GM19193 (cell line): Measurements from ENCODE around the gene DNAJC2.

Source experiments
- POLR2A ChIP-seq: IDR thresholded peaks from 4 replicates; pipeline ENCODE4 v1.6.1; 2011; ENCODE audit not compliant: insufficient read depth, insufficient read length; ENCODE audit errors: extremely low read depth

Gene DNAJC2

DNA sequence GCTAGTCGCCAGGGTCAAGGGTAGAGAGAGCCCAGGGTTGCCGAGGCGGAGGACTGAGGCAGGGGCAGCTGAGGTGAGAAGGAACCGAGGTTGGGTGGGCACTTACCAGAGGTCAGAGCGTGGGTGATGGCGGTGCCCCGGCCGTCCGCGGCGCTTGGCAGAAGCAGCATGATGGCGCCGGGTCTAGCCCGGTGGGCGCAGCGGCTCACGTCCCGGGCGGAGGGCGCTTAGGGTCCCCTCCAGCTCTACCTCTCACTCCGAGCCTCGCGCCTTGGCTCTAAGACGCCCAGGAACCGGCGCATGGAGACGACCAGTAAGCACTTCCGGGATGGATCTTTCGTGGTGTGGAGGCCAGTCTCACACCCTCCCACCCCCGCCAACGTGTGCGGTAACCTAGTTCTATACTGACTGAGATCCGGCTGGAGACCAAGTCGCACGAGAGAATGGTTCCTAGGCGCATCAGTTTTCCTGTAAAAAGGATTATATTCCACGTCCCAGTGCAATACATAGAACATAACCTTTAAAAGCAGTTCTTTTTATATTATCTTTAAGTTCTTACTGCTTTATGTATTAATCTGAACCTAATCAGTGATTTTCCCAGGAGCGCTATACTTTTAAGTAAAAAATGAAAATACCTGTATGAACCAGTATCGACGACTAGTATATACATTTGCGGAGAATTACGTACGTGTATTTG is at the start of gene DNAJC2:
Gene DNAJC2, minus strand, starts transcription at position 315 of the 697 bp plus-strand sequence. Its CDS starts 145 bp downstream, at position 170.
- peak; percentile 83 for TF ChIP-seq POLR2A

DNA sequence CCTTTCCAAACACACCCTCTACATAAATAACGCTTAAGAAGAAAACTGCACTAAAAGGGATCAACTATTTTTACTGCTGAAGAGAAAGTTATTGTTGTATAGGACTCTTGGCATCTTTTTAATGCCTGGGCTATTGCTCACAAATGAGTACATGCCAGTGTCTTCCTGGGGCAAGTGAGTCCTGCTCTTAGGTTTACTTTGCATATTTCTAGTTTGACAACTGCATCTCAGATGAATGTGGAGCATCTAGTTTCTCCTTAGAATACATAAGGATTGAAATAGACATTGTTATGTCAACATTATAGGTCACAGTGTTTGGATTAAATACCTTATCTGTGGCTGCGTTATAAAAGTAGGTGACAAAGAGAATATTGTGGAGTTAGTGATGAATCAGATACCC is 47.4 kb upstream of the DNAJC2 start:
- no peak for TF ChIP-seq POLR2A

- no peak for TF ChIP-seq POLR2A
Observed at GRCh38 chr7:103391150-103391549, 46.6 kb upstream of the DNAJC2 start.

- no peak for TF ChIP-seq POLR2A
Observed at GRCh38 chr7:103389263-103389662, 44.7 kb upstream of the DNAJC2 start.

GRCh38 chr7:103388469-103389140 is 44.0 kb upstream of the DNAJC2 start:
- TF ChIP-seq POLR2A: no peak

- TF ChIP-seq POLR2A: no peak
Observed at GRCh38 chr7:103387242-103387641, 42.7 kb upstream of the DNAJC2 start.

DNA sequence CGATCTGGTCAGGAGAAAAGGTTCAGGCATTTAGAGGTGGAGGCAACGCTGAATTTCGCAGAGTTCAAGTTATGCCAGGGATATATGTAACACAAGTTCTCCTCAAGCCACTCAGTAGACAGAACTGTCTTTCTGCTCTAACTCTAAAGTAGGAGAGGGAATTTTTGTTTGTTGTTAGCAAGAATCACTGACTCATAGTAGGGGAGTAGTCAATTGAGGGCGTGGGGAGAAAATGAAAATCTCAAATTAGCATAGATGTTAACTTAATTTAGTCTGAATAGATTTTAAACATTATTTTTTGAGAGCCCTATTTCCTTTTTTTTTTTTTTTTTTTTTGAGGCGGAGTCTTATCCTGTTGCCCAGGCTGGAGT is 37.5 kb upstream of the DNAJC2 start:
- no peak for TF ChIP-seq POLR2A

DNA sequence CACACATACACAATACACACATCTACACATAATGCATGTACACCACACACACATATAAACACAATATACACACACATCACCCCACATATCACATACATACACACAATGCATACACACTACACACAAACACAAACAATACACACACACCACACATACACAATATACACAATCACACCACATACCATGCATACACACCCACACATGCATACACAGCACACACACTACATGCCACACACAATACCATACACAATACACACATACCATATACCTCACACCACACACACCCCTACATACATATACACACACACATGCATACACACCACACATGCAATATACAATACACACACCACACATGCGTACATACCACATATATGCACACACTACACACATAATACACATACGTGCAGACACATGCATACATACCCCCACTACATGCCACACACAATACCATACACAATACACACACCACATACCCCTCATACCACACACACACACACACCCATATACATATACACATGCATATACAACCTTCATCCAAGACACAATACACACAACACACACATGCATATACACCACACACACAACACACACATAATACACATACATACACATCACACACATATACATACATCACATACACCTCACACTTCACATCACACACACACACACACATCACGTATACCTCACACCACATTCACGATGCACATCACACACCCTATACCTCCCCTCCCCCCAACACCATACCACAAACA is 36.9 kb upstream of the DNAJC2 start:
- no peak for TF ChIP-seq POLR2A

DNA sequence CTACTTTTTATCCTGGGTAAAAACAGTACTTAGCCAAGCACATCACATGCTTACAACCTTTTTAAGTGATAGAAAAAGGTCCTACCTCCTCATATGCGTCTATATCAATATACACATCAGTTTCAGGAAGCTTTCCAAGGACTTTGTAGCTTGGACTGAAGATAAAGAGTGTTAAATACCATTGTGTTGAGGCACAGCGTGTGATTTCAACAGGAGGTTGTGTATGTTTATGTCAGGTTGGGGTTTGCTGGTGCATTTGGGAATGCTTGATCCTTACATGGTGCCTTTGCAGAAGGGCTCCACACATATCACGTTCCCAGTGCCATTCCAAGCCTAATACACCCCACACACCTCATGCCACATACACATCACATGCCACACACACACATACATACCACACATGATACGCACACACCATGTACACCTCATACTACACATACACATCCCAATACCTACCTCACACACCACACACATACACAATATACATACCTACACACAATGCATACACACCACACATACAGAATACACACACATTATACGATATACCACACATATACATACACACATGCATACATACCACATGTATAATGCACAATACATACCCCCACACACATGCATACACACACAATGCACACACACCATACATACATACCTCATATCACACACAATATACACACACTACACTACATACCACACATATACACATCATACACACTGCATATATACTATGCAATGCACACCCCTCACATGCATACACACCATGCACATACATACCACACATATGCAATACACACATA is 36.0 kb upstream of the DNAJC2 start:
- TF ChIP-seq POLR2A: no peak

DNA sequence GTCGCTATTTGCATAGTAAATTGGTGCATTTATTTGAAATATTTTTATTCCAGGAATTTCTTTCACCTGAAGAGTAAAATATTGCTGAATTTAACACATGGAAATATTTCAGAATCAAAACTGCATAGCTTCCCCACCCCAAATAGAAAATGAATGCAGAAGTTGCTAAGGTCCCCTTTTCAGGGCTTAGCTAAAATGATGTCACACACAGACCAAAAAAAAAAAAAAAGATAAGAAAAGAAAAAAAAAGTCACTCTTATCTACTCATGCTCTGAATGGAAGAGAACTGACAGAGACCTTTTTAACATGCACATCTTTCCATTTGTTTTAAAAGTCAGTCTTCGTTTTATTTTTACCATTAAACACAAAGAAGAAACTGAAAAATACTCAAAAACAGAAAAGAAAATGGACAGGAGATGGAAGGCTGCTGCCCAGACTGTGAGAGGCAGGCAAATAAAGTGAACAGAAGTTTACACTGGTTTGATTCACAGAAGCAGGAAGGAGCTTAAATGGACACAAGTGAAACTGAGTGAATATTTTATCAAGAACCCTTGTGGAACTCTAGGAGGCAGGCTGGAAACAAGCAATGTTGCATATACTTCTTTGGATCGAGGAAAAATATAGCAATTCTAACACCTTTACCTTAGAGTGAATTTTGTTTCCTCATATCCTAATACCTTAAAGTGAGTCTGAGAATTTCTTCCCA is 34.9 kb upstream of the DNAJC2 start:
- no peak for TF ChIP-seq POLR2A

GRCh38 chr7:103373866-103374643 is 29.5 kb upstream of the DNAJC2 start:
- TF ChIP-seq POLR2A: no peak

GRCh38 chr7:103369432-103369831 is 24.9 kb upstream of the DNAJC2 start:
- no peak for TF ChIP-seq POLR2A

DNA sequence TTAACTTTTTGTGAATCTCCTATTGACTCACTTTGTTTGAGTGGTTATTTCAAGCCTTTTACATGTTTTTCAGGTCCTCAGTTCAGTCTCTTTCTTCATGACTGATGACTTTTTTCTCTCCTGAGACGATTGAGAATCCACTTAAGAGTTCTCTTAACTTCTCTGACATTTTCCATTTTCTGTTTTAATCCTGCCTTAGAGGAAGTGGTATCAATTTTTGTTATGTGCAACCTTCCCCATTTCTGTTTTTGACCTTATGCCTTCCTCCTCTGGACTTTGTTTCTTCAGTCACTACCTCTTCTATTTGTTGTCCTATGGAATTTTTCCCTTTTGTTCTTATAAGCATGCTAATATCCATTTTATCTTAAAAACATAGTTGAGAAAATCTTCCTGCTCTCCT is 5.2 kb upstream of the DNAJC2 start:
- TF ChIP-seq POLR2A: no peak

- no peak for TF ChIP-seq POLR2A
Observed at GRCh38 chr7:103348959-103349358, 4.4 kb upstream of the DNAJC2 start.
